Transverse colon (tissue), 4 donors: ENCODE data around the gene MPST. TPM values are rescaled to one million over a fixed set of nuclear protein-coding genes. Genes with fewer than 3 reads are reported as not detected.

Source experiments
- DNase-seq: peaks from one replicate; pipeline ENCODE4 v3.0.0-alpha.2; 2019
- H3K27ac ChIP-seq, 4 donors: fragments of 200-600 bp; sonication (generic); 2 replicates each; pipeline ENCODE4 v1.5.1; 2016 to 2018; ENCODE audit warnings: inconsistent platforms in 4 of 4
- H3K27me3 ChIP-seq: fragments of 200-600 bp; sonication (generic); 2 replicates; pipeline ENCODE4 v1.5.1; 2017; ENCODE audit warnings: inconsistent platforms
- H3K36me3 ChIP-seq, 4 donors: fragments of 200-600 bp; sonication (generic); 2 replicates each; pipeline ENCODE4 v1.5.1; 2017 to 2019; ENCODE audit warnings: inconsistent platforms in 4 of 4
- H3K4me1 ChIP-seq, 4 donors: fragments of 200-600 bp; sonication (generic); 2 replicates each; pipeline ENCODE4 v1.5.1; 2017 to 2020; ENCODE audit warnings: inconsistent platforms in 4 of 4
- H3K4me3 ChIP-seq, 4 donors: fragments of 200-600 bp; sonication (generic); 1 replicate in 1 of 4; 2 replicates in 3 of 4; pipeline versions ENCODE4 v1.5.1 to v1.6.1; 2017 to 2019; ENCODE audit warnings: inconsistent platforms in 4 of 4
- H3K9me3 ChIP-seq, 2 donors: fragments of 200-600 bp; sonication (generic); 2 replicates each; pipeline ENCODE4 v1.5.1; 2017 to 2019; ENCODE audit warnings: inconsistent platforms in 2 of 2
- EP300 ChIP-seq: sonication (generic); formaldehyde crosslinking; IDR thresholded peaks from one replicate; pipeline ENCODE4 v1.6.1; 2017; ENCODE audit warnings: antibody characterized with exemption, low read depth
- POLR2A ChIP-seq: fragments of 450-650 bp; IDR thresholded peaks from one replicate; pipeline ENCODE4 v1.6.1; 2016; ENCODE audit warnings: antibody characterized with exemption, mild to moderate bottlenecking, moderate library complexity
- POLR2AphosphoS5 ChIP-seq, 3 donors: sonication (generic); formaldehyde crosslinking; IDR thresholded peaks; one replicate each; pipeline ENCODE4 v1.6.1; 2016; ENCODE audit warnings: antibody characterized with exemption in 3 of 3
- WGBS, 2 donors: methylation state at CpG; one replicate each; pipeline ENCODE4 v1.1.5; 2018; ENCODE audit warnings: low coverage in 1 of 2; 5-methylcytosine and 5-hydroxymethylcytosine counted together
- in situ Hi-C, 4 donors: fragments of 200-750 bp; cut with MboI; loops; one replicate each; pipeline versions ENCODE4 v1.15.0 to v1.15.1; 2017; ENCODE audit warnings: low sequenced_read_pairs in 3 of 4, low pct_ligation_motif_present in 1 of 4, low pct_unique_long_range_greater_than_20kb in 1 of 4
- intact Hi-C: fragments of 100-400 bp; cut with DNase I; formaldehyde crosslinking; loops from one replicate; pipeline ENCODE4 v1.15.1; 2023; ENCODE audit warnings: low total_unique reads
- total RNA-seq, 4 donors: library from RNA; depleted of rRNA; stranded (reverse); fragments of >200 nt; gene quantifications; one replicate each; pipeline ENCODE4 v1.1.0, GENCODE V29; 2016
- TF ChIP-seq, protein P1 (sequence below), 5 experiments: fragments of 200-600 bp in 3 of 5; fragments of 450-650 bp in 2 of 5; sonication (generic) in 3 of 5; IDR thresholded peaks; 1 replicate in 2 of 5; 2 replicates in 3 of 5; pipeline ENCODE4 v1.5.1; 2016 to 2017; ENCODE audit warnings: antibody characterized with exemption in 5 of 5, inconsistent platforms in 3 of 5, mild to moderate bottlenecking in 2 of 5, moderate library complexity in 1 of 5

Gene MPST
- total RNA-seq, 4 donors from 2014 or later: 407 to 964 (median 541) TPM

DNA sequence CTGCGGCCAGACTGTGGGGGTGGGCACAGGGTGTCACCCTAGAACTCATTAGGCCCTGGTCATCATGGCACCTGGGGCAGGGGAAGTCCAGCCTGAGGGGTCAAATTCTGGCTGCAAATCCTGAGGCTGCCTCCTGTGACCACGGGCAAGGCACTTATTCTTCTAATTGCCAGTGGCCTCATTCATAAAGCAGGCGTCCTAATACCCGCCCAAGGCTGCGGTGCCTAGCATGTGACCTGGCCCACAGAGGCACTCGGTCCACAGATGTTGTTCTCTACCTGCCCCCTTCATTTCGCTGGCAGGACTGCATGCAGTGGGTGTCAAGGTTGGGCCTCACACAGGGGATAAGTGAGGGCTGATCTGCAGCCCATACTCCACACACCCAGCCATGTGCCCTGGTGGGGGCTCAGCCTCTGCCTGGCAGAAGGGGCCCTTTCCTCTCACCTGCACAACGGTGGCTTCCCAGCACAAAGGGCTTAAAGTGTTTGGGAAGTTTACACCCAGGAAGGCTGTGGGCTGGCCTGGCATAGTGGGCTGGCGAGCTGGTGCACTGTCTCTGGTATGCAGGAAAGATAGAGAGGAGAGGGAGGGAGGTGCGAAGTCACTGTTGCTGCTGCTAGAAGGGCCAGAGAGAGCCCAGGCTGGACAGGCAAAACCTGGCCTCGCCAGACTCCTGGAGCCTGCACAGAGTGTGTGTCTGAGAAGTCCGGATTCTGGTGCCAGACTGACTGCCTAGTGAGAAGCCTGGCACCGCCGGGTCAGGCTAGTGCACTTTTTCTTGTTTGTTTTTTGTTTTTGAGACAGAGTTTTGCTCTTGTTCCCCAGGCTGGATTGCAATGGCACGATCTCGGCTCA is 3.2 kb downstream of the MPST start:
- no peak for DNase-seq
- peak overlapping the region; percentile 92 to 99 (median 99) for H3K27ac ChIP-seq
- H3K36me3 ChIP-seq: peaks cover 0 to 9% (median 3%) of the 10 kb centered on the region in 4 donors
- intact Hi-C loops: no loop called here
- in situ Hi-C loops: no loop called here
- no peaks in the 10 kb centered on the region for H3K9me3 ChIP-seq
- H3K27me3 ChIP-seq: no peaks in the 10 kb centered on the region
- WGBS, 2 donors: 59 to 100% methylated on average over 2 to 13 of the region's 16 CpGs
- no peak overlapping the region for H3K4me3 ChIP-seq
- no peak for TF ChIP-seq EP300
- TF ChIP-seq, protein P1, sequence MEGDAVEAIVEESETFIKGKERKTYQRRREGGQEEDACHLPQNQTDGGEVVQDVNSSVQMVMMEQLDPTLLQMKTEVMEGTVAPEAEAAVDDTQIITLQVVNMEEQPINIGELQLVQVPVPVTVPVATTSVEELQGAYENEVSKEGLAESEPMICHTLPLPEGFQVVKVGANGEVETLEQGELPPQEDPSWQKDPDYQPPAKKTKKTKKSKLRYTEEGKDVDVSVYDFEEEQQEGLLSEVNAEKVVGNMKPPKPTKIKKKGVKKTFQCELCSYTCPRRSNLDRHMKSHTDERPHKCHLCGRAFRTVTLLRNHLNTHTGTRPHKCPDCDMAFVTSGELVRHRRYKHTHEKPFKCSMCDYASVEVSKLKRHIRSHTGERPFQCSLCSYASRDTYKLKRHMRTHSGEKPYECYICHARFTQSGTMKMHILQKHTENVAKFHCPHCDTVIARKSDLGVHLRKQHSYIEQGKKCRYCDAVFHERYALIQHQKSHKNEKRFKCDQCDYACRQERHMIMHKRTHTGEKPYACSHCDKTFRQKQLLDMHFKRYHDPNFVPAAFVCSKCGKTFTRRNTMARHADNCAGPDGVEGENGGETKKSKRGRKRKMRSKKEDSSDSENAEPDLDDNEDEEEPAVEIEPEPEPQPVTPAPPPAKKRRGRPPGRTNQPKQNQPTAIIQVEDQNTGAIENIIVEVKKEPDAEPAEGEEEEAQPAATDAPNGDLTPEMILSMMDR (IDR thresholded peaks at IDR 0.05): no peak
- TF ChIP-seq POLR2A: no peak
- TF ChIP-seq POLR2AphosphoS5 (IDR thresholded peaks at IDR 0.05): no peak
- H3K4me1 ChIP-seq: peaks cover 41 to 65% (median 55%) of the 10 kb centered on the region in 4 donors

DNA sequence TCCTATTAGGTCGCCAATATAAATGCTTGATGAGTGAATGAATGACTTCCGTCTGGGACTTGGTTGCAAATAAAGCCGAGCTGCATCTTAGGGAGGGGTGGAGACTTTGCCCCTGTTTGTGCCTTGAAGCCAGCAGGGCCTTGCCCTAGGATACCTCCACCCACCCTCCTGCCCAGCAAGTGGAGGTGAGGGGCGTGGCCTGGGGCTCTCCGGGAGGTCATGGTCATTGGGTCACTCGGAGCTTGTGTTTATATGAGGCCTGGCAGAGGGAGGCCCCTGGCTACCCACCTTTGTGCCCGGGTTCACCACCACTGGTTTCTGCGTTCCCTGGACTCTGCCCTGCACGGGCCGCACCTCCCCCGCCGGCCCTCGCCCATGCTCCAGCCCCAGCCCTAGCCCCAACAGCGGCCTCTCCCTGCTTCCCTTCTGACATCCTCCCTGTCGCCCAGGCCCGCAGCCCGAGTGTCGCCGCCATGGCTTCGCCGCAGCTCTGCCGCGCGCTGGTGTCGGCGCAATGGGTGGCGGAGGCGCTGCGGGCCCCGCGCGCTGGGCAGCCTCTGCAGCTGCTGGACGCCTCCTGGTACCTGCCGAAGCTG is 4.3 kb downstream of the MPST start:
- intact Hi-C loops (no loop called here), in situ Hi-C loops (no loop called here)
- peak in 2 of 3 donors; percentile 41 to 72 for TF ChIP-seq POLR2AphosphoS5 (IDR thresholded peaks at IDR 0.05)
- TF ChIP-seq, protein P1 (IDR thresholded peaks at IDR 0.05): peak in 1 of 5 experiments; percentile 7
- TF ChIP-seq EP300: no peak
- peak; percentile 57 for TF ChIP-seq POLR2A
- Histone ChIP-seq H3K4me1 (peaks cover 38 to 56% (median 44%) of the 10 kb centered on the region in 4 donors), H3K9me3 (no peaks in the 10 kb centered on the region), H3K27ac (peak overlapping the region; percentile 92 to 99 (median 99)), H3K36me3 (peaks cover 0 to 9% (median 4%) of the 10 kb centered on the region in 4 donors), H3K27me3 (no peaks in the 10 kb centered on the region), H3K4me3 (peak overlapping the region in 1 of 4 donors; percentile 41)
- peak; percentile 91 for DNase-seq
- 63 to 66% methylated on average over 3 to 34 of the region's 34 CpGs for WGBS, 2 donors

DNA sequence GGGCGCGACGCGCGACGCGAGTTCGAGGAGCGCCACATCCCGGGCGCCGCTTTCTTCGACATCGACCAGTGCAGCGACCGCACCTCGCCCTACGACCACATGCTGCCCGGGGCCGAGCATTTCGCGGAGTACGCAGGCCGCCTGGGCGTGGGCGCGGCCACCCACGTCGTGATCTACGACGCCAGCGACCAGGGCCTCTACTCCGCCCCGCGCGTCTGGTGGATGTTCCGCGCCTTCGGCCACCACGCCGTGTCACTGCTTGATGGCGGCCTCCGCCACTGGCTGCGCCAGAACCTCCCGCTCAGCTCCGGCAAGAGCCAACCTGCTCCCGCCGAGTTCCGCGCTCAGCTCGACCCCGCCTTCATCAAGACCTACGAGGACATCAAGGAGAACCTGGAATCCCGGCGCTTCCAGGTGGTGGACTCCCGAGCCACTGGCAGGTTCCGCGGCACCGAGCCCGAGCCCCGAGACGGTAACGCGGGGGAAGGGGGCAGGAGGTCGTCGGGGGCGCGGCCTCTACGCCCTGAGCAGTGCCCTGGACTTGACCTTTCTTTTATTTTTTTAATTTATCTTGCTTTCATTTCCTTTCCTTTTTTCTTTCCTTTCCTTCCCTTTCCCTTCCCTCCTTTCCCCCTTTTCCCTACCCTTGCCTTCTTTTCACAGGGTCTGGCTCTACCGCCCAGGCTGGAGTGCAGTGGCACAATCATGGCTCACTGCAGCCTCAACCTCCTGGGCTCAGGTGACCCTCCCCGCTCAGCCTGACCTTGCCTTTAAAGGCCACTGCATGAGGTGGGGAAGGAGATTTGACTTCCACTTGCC is 5.0 kb downstream of the MPST start:
- WGBS, 2 donors: 80 to 91% methylated on average over 1 to 71 of the region's 71 CpGs
- peak; percentile 37 for DNase-seq
- in situ Hi-C loops (no loop called here), intact Hi-C loops (no loop called here)
- TF ChIP-seq POLR2A: peak; percentile 49
- TF ChIP-seq, protein P1 (IDR thresholded peaks at IDR 0.05): peak in 1 of 5 experiments; percentile 7
- no peak for TF ChIP-seq POLR2AphosphoS5 (IDR thresholded peaks at IDR 0.05)
- TF ChIP-seq EP300: no peak
- Histone ChIP-seq H3K4me1 (peaks cover 38 to 56% (median 44%) of the 10 kb centered on the region in 4 donors), H3K9me3 (no peaks in the 10 kb centered on the region), H3K27me3 (no peaks in the 10 kb centered on the region), H3K27ac (peak overlapping the region; percentile 92 to 99 (median 99)), H3K4me3 (peak overlapping the region in 1 of 4 donors; percentile 41), H3K36me3 (peaks cover 0 to 14% (median 4%) of the 10 kb centered on the region in 4 donors)
